Stimulated activated CD4-positive, alpha-beta T cell treated with anti-CD3 and anti-CD28 coated beads, Interleukin-4, amount 100 ng/mL, for 1 hour (primary cell): ENCODE measurements around the gene ZIC2.
A peak's percentile ranks its signal among the peaks of the same experiment; 100 is the strongest.

Experiments
- DNase-seq: peaks from one replicate; pipeline ENCODE4 v3.0.0-alpha.2; 2020

The ZIC2 gene

GRCh38 chr13:99959540-99960230 is 21.9 kb upstream of the ZIC2 start:
- no peak for DNase-seq

- DNase-seq: no peak
Measured at GRCh38 chr13:99960663-99961311, 20.8 kb upstream of the ZIC2 start.

GRCh38 chr13:99961636-99962035 is 19.9 kb upstream of the ZIC2 start:
- no peak for DNase-seq

- no peak for DNase-seq
Measured at GRCh38 chr13:99962242-99962641, 19.3 kb upstream of the ZIC2 start.

GRCh38 chr13:99963816-99964339 is 17.7 kb upstream of the ZIC2 start:
- no peak for DNase-seq

GRCh38 chr13:99965329-99966000 is 16.1 kb upstream of the ZIC2 start:
- no peak for DNase-seq

GRCh38 chr13:99966064-99966805 is 15.3 kb upstream of the ZIC2 start:
- DNase-seq: no peak

GRCh38 chr13:99967498-99967868 is 14.1 kb upstream of the ZIC2 start:
- DNase-seq: no peak

- no peak for DNase-seq
Measured at GRCh38 chr13:99967869-99968520, 13.6 kb upstream of the ZIC2 start.

- no peak for DNase-seq
Measured at GRCh38 chr13:99968521-99969452, 12.8 kb upstream of the ZIC2 start.

- DNase-seq: no peak
Measured at GRCh38 chr13:99969453-99969918, 12.1 kb upstream of the ZIC2 start.

- peak; percentile 52 for DNase-seq
Measured at GRCh38 chr13:99969919-99970650, 11.5 kb upstream of the ZIC2 start.

- DNase-seq: no peak
Measured at GRCh38 chr13:99970651-99971575, 10.7 kb upstream of the ZIC2 start.

- DNase-seq: no peak
Measured at GRCh38 chr13:99971576-99972189, 9.9 kb upstream of the ZIC2 start, which contains the start of gene ZIC5. Gene ZIC5, minus strand, starts transcription at chr13:99971767. Its CDS starts 164 bp downstream, at chr13:99971603.

GRCh38 chr13:99972190-99972731 is 9.3 kb upstream of the ZIC2 start:
- DNase-seq: no peak

GRCh38 chr13:99973163-99973807 is 8.3 kb upstream of the ZIC2 start:
- no peak for DNase-seq

- DNase-seq: no peak
Measured at GRCh38 chr13:99973808-99974185, 7.8 kb upstream of the ZIC2 start.

- no peak for DNase-seq
Measured at GRCh38 chr13:99974296-99974938, 7.2 kb upstream of the ZIC2 start.
